PFSK-1 (cell line): Measurements from ENCODE around the gene MIDN.

Source experiments
- SIN3A ChIP-seq: IDR thresholded peaks from 2 replicates; pipeline ENCODE4 v1.6.1; 2012; ENCODE audit warnings: mild to moderate bottlenecking, low read length, moderate library complexity, borderline replicate concordance; ENCODE audit not compliant: insufficient read depth
- TAF1 ChIP-seq: IDR thresholded peaks from 2 replicates; pipeline ENCODE4 v1.6.1; 2012; ENCODE audit warnings: low read length, control low read depth, borderline replicate concordance; ENCODE audit not compliant: insufficient read depth

- TF ChIP-seq TAF1: no peak
- no peak for TF ChIP-seq SIN3A
Observed at GRCh38 chr19:1296575-1297271, 48.3 kb downstream of the MIDN start.
